HG02943 (cell line): ENCODE results near the gene PHC2.

Experiments
- ATAC-seq: cut with Tn5 transposase; IDR thresholded peaks from one replicate; pipeline ENCODE4 v1.9.1; 2021; ENCODE audit warnings: mild to moderate bottlenecking, low read depth, moderate library complexity; ENCODE audit not compliant: unreplicated experiment

PHC2 gene

DNA sequence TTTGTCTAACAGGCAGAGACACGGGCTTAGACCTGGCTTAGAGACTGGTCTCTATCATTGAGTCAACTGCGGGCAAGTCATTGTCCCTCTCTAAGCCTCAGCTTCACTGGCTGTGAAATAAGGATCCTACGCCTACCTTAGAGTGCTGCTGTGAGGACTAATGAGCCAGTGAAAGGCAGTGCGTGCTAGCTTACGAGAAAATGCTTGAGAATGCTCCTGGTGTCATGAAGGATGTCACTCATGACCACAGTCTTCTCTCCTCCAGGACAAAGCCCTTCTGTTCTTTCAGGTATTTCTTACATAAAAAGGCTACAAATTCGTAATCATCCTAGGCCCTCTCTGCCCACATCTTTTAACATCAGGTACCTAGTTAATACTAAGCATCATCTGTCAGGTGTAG, 93.5 kb downstream of the PHC2 start:
- ATAC-seq = no peak

- no peak for ATAC-seq
These were observed 94.3 kb downstream of the PHC2 start for GRCh38 chr1:33336580-33336979.

DNA sequence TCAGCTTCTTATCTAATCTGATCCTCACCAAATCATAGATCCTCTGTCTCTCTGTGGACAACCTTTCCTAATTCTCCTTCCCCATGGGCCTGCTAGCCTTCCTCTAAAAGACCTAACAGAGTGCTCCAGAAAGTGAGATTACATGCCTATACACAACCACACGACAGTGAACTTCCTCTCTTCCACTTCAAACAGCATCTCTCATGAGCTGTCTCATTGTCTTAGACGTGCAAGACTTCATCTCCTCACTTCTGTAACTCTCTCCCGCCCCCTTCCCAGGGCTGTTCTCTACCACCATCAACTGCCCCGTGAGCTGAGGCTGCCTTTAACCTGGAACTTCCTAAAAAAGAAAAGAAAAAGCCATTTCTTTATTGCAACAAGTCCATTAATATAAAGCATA, 95.9 kb downstream of the PHC2 start:
- no peak for ATAC-seq

DNA sequence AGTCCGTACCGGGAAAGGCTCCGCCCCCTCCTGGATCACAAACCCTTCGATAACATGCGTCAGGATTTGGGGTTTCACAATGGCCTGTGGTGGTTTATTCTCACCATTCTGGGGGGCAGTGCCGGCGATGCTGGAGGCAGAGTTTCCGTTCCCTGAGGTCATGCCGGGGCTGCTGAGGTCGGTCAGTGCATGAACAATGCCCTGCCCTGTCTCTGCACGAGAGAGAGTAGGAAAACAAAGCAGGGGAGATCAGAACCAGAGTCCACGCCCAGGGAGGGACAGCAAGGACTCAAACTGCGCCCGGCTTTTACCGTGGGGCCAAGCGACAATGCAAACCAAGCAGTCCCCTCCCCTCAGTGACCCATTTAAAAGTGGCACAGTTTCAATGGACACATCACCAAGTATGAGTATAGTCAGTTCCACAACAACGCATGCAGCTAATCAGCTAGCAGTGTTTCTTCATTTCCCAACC, 96.8 kb downstream of the PHC2 start:
- no peak for ATAC-seq

GRCh38 chr1:33332881-33333280, 98.0 kb downstream of the PHC2 start:
- no peak for ATAC-seq

DNA sequence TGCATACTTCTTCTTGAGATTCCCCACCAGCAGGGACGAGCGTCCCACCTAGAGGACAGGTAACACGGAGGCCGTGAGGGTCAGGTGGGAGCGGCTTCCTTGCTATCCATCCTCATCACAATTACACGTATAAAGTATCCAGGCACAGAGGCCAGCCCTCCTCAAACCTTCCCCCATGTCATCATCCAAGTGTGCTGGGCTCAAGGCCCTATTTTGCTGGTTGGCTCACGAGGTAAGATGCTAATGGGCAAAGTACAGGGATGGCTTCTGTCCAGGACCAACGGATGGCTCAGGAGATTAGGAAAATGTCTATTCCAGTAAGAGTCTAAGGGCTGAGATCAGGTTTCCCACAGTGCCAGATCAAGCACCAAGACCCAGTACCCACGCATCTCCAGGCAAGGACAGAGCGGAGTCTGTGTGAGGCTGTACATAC, 98.5 kb downstream of the PHC2 start:
- no peak for ATAC-seq

GRCh38 chr1:33331444-33332356, 99.2 kb downstream of the PHC2 start:
- no peak for ATAC-seq

DNA sequence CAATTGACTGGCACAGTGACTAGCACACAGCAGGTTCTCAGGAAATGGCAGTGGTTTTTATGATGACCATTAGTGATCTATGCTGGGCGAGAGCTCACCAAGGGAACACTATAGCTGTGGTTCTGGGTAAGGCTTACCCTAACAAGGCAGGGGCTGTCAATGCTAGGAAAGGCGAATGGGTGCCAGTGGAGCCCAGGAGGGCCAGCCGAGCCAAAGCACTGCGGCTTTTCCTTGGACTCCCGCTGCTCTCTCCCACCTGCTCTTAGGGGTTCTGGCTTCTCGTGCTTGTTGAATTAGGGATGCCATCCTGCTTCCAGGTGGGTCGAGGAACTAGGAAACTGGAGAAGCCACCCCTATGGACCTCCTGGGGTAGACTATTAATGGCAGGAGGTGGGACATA, 100.0 kb downstream of the PHC2 start:
- no peak for ATAC-seq

DNA sequence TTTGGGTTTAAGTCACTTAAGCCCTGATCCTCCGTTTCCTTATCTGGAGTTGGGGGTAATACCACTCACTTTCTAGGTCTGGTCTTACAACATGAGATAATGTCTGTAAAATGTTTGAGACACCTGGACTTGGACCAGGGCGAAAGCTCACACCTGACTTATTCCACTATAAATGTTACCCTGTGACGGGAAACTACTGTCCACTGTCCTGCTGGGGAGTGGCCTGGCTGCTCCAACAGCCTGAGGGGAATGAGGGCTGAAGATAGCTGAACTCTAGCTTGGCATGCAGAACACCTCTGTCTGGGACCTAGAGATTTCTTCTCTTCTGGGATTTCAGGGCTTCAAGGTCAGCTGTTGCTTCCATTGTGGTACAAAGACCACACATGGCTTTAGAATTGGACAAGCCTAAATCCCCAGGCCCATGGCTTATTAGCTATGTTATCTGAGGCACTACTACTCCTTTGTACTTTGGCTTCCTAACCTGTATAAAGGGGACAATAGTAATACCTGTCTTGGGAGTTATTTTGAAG, 100.5 kb downstream of the PHC2 start:
- ATAC-seq = no peak

- no peak for ATAC-seq
These were observed 101.1 kb downstream of the PHC2 start for GRCh38 chr1:33329600-33330305.

DNA sequence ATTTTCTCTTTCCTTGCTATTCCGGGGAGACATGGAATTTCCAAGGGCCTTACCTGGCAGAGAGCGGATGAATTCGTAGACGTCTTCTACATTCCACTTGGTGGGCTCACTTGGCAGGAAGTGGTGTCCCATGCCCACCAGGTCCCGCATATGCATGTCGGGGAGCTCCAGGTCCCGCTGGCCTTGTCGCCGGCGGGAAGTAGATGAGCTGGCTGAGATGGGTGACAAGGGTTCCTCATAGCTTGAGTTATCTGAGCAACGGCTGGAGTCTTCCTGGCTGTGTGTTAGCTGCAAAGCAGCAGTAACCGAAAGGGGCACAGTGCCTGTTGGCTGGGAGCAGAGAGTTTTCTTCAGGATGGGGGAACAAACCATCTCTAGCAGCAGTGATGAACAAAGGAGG, 102.1 kb downstream of the PHC2 start:
- no peak for ATAC-seq

GRCh38 chr1:33327587-33328325, 103.1 kb downstream of the PHC2 start:
- no peak for ATAC-seq

GRCh38 chr1:33326785-33327184, 104.1 kb downstream of the PHC2 start:
- ATAC-seq = no peak

- ATAC-seq = no peak
These were observed 106.0 kb downstream of the PHC2 start for GRCh38 chr1:33324677-33325575.

DNA sequence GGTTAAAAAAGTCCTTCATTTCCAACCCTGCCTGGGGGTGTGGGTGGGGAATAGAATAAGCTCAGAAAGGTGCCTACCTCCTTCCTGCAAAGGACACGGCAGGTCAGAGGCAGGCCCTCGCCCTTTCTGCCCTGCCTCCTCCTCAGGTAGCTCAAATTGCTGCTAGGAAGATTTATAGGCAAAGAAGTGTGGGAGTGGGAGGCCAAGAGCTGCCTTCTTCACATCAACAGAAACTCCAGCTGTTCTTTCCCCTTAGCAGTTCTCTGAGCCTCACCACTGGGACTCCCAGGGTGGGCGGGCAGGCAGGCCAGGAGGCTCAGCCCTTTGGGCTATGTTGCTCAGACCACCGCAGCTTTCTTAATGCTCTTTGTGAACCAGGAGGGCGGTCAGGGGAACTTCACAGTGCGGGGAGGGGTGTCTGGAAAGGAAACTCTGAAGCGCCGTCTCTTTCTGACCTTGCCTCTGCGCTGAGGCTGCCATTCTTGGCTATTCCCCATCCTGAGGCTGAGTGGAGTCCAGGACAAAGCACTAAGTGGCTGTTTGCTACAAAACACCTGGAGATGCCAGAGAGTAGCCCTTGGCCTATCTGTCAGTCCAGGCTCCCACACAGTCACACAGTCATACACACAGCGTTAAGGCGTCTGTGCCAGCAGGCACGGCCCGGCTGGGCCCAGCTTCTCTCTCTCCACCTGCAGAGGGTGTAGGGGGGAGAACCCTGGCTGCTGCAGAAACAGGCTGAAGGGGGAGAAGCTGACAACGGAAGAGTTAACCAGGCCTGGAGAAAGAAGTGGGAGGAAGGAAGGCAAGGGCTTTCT, 107.0 kb downstream of the PHC2 start:
- ATAC-seq = no peak

- no peak for ATAC-seq
These were observed 107.9 kb downstream of the PHC2 start for GRCh38 chr1:33322870-33323585.

DNA sequence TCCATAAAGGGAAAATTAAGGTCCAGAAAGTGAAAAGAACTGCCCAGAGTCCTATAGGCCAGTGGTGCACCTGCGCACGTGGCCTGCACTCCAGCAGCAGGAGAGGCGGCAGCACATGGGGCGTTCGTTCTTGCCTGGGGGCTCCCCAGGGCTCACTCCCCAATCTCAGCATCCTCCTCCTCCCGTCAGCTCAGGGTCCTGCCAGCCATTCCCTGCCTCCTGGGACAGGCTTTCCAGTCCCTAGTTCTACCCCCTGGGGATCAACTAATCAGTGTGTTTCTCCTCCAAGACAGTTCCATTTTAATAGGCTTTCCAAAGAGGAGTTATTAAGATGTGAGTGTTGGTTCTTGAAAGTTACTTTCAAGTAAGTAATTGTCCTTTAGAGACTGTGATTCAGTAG, 108.8 kb downstream of the PHC2 start:
- ATAC-seq = no peak

GRCh38 chr1:33321178-33321577, 109.7 kb downstream of the PHC2 start:
- ATAC-seq = no peak
